OCI-M2 (cell line): ENCODE measurements around the gene ARID4B.
"Not testable (repeated sequence)": the region's sequence is repeated elsewhere in the genome, so short reads cannot be mapped to it uniquely, and the experiment has no call there.

Experiments used
- DNase-seq: peaks from one replicate; lab custom pipeline; 2025; ENCODE audit not compliant: unreplicated experiment; lab: John Stamatoyannopoulos, UW

The ARID4B gene

GRCh38 chr1:235330918-235331285 lies 2.9 kb upstream of the ARID4B start:
- DNase-seq, result no peak

- DNase-seq, result no peak
Measured at GRCh38 chr1:235329139-235329902, 1.3 kb upstream of the ARID4B start.

DNA sequence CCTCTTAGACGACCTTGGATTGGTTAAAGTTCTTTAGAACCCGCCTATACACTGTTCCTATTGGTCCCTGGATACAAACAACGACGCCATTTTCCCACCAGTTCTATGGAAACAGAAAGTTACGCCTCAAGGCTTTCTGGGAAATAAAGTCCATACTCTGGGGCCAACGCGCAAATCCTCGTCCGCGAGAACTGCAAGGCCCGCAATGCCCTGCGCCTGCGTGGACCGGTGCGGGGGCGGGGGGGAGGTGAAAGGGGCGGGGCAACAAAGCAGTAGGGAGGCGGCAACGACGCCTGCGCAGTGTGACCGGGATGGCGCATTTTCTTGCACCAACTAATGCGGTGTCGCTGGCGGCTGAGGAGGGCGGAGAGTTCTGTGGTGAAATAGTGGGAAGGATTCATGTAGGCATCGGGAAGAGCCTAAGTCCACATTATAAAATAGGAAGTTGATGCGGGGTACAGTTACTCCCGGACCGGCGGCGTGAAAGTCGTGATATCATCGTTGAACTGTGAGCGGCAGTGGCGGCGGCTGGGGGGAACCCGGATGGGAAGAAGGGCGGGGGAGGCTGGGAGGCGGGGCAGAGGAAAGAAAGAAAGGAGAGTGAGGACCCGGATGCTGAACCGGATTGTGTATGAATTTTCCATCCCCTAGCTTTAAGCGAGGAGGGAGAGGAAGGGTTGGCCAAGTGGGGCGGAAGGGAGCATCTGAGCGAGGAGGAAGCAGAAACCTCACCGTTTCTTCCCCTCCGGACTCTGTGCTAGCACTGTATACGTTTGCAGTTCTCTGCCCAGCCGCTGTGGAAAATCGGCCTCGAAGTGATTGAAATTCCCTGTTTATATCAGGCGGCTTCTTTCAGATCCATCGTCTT lies 526 bp upstream of the ARID4B start, which contains the start of gene GGPS1:
Gene GGPS1, plus strand, starts transcription at position 300 of the 868 bp plus-strand sequence. CDS start 6,695 bp downstream, outside the sequence.
- peak; percentile 72 for DNase-seq

DNA sequence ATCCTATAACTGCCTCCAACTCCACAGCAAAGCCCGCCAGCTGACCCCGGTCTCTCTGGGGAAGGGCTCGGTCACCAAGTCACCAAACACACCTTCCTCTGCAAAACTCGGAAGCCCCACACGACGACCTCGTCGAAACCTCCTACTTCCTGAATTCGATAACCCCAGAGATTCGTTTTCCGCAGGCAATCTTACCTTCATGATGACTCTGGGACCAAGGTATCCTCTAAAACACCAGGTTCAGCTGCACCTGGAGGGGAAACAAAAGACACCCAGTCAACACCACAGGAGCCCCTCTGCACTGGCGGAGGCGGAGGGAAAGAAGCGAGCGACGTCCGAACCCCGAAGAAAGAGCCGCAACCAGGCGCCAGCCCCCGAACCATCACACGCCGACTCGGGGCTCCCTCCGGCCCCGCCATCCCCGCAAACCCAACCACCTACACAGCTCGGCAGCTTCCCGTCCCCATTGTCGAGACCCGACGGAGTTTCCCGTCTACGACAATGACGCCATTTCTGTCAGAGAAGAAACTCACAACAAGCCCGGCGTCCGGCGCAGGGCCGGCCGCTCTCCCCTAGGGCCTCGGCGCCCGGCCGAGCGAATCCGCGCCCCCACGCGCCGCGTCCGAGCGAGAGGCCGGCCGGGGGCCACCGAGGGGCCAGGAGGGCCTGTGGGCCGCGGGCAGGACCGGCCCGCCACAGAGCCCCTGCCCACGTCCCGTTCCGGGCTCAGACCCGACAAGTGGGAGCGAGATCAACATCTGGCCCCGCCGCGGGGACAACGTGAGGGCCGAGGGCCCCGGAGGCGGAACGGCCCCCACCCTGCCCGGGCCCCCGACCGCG lies 1.0 kb downstream of the ARID4B start:
- DNase-seq, result no peak

GRCh38 chr1:235325854-235326253 lies 2.1 kb downstream of the ARID4B start:
- DNase-seq, result no peak

DNA sequence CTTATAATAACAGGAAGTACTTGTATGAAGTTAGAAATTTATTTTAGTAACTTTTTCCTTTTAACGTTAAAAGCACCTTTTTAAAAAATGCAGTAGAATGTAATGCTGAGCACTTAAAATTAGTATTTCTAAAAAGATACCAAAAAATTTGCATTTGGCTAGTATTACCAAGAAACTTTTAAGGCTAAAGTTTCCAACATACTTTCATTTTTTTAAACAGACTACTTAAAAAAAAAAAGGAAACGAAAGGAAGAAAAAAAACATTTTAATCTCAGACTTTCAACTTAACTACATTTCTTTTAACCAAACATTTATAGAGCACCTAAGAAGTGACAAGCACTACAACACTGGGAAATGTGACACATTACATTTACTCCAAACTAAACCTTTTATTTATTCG lies 2.8 kb downstream of the ARID4B start:
- DNase-seq, result no peak

- no peak for DNase-seq
Measured at GRCh38 chr1:235324296-235324695, 3.7 kb downstream of the ARID4B start.

DNA sequence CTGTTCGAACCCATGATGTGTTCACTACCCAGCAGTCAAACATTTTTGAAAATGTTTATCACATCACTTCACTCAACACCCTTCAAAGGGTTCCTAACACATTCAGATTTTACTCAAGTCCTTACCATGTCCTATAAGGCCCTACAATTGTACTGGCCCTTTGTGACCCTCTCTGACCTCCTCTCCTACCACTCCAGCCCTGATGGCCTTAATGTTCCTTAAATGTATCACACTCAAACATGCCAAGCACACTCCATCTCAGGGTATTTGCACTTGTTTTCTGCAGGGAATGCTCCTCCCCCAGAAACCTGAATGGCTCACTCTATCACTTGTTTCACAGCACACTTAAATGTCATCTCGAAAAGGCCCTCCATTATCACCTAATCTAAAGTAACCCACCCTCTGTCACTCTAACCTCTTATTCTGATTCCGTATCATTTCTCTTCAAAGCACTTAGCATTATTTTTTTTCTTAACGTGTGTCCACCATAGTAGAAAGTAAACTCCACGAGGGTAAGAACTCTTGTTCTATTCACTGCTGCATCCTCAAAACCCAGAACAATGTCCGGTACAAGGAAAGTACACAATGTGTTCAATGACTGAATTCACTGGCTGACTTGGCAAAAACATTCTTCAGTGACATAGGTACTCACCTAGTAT lies 7.3 kb downstream of the ARID4B start:
- DNase-seq, result no peak

DNA sequence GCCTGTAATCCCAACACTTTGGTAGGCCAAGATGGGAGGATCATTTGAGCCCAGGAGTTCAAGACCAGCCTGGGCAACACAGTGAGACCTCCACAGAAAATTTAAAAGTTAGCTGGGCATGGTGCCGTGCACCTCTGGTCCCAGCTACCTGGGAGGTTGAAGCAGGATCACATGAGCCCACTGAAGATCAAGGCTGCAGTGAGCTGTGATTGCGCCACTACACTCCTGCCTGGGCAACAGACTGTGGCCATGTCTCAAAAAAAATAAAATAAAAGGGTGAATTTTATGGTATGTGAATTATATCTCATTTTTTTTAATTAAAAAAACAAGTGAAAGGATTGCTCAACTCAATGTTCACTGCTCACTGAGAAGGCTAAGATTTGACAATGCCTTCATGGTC lies 8.7 kb downstream of the ARID4B start:
- DNase-seq, result no peak

- no peak for DNase-seq
Measured at GRCh38 chr1:235317168-235317567, 10.8 kb downstream of the ARID4B start.

GRCh38 chr1:235315735-235316134 lies 12.2 kb downstream of the ARID4B start:
- no peak for DNase-seq

- no peak for DNase-seq
Measured at GRCh38 chr1:235315173-235315572, 12.8 kb downstream of the ARID4B start.

DNA sequence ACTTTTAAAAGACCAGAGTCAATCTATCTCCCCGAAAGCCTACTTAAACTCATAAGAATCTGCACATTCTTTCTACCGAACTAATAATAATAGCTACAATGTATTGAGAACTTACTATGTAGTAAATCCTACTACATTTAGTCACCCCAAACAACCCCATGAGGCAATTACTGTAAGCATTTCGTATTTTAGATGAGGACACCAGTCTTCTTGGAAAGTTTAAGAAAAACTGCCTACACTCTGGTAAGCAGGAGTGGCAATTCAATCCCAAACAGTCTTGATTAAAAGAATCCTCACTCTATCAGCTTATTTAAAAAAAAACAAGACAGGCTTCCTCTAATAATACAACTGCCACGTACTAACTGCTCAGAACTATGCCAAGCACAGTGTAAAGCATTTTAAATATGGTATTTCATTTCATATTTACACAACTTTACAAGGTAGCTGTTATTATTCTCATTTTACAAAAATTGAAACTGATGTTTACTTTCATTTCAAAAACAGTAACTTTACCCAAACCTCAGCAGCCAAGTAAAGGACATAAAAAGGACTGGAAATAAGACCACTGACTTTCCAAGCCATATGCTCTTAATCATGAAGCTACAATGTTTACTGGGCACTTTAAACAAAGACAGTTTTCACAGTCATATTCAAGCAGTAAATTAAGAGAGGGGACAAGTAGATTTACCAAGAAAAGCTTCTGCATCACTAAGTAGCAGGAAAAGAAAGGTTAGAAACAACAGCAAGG lies 13.9 kb downstream of the ARID4B start:
- no peak for DNase-seq

DNA sequence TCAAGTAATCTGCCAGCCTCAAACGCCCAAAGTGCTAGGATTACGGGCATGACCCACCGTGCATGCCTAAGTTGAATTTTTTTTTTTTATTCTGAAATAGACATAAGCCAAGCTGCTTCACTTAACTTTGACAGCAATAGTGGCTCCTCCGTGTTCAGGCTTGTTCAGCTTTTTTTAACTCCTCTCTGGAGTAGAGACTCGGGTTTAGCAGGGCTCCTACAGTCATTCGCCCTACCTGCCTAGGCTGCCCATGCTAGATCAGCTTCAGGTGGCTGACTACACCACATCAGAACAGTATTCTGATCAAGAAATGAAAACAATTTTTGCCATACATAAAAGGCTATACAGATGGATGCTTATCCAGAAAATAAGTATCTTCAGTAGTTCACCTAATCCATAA lies 14.7 kb downstream of the ARID4B start:
- DNase-seq, result no peak

GRCh38 chr1:235309206-235309605 lies 18.8 kb downstream of the ARID4B start:
- not testable (repeated sequence) for DNase-seq

GRCh38 chr1:235307158-235308124 lies 20.5 kb downstream of the ARID4B start:
- no peak for DNase-seq

DNA sequence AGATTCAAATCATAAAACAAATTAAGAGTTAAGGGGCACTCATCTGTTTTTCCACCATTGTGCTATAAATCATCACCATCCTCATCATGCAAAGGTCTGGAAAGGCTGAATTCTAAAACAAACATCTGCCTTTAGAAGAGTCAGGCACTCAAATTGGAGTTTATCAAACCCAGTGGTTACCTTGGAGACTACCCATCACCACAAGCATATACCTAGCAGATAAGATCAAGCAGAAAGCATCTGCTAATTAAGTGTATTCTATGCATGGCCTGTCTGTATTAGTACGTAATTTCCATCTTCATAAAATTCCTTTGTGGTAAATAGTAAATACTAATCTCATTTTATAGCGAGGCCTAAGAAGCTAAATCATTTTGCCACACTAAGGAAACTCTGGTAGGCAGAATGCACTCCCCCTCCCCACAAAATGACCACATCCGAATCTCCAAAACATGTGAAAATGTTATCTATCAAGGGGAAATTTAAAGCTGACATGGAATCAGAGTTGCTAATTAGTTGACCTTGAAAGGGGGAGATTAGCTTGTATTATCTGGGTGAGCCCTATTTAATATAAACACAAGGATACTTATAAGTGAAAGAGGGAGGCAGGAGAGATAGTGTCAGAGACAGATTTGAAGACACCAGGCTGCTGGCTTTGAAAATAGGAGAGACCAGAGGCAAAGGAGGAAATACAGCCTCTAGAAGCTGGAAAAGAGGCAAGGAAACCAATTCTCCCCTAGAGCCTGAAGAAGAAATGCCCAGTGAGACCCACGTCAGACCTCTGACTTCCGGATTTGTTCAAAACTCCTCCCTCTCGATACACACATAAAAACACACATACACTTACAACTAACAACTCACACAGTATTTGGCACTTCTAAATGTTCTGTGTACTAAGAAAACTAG lies 23.2 kb downstream of the ARID4B start:
- no peak for DNase-seq

DNA sequence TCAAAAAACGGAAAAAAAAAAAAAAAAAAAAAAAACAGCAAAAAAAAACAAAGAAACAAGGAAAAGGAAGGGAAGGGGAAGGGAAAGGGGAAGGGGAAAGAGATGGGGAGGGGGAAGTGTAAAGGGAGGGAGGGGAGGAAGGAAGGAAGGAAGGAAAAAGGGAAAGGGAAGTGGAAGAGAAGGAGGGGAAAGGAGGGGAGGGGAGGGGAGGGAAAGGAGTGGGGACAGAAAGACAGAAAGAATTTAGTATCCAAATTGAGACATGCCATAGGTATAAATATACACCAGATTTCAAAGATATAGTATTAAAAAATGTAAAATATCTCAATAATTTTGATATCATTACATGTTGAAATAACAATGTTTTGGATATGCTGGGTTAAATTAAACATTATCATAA lies 25.8 kb downstream of the ARID4B start:
- DNase-seq, result no peak
